ENCODE data around the gene RFX8.

GRCh38 chr2:101362777-101363176 lies 112.1 kb downstream of the RFX8 start:
- no peak for TF ChIP-seq ELF4 (IDR thresholded peaks at IDR 0.05)
- no peak for TF ChIP-seq ARNT (IDR thresholded peaks at IDR 0.05)
- TF ChIP-seq SP1 (IDR thresholded peaks at IDR 0.05), result no peak
- TF ChIP-seq HDGF (IDR thresholded peaks at IDR 0.05; ENCODE audit: borderline replicate concordance), result no peak
- TF ChIP-seq FOXK2 (IDR thresholded peaks at IDR 0.05), result no peak
- no peak for TF ChIP-seq ZNF384 (IDR thresholded peaks at IDR 0.05)
- TF ChIP-seq CTBP1 (IDR thresholded peaks at IDR 0.05; ENCODE audit: borderline replicate concordance), result no peak
- no peak for TF ChIP-seq LEF1 (IDR thresholded peaks at IDR 0.05; ENCODE audit: borderline replicate concordance)
- no peak for TF ChIP-seq FOXM1 (IDR thresholded peaks at IDR 0.05; ENCODE audit: borderline replicate concordance)
- no peak for TF ChIP-seq FOXA1 (IDR thresholded peaks at IDR 0.05)
- no peak for TF ChIP-seq BHLHE40 (IDR thresholded peaks at IDR 0.05; ENCODE audit: borderline replicate concordance)
- TF ChIP-seq TARDBP (IDR thresholded peaks at IDR 0.05), result no peak
- TF ChIP-seq NFRKB (IDR thresholded peaks at IDR 0.05), result no peak
